Mammary epithelial cell (primary cell): ENCODE measurements around the gene RPLP2.
A peak's percentile ranks its signal among the peaks of the same experiment; 100 is the strongest.

Experiments used
- CTCF ChIP-seq, 2 donors: IDR thresholded peaks in 1 of 2; conservative IDR thresholded peaks in 1 of 2; 2 replicates each; pipeline ENCODE4 v1.5.1; 2011 to 2012; ENCODE audit warnings: inconsistent platforms in 2 of 2, low read length in 2 of 2, mild to moderate bottlenecking in 2 of 2, control low read depth in 1 of 2, low read depth in 1 of 2; ENCODE audit not compliant: insufficient read depth in 1 of 2; ENCODE audit errors: extremely low read depth in 1 of 2
- EZH2 ChIP-seq: IDR thresholded peaks from 2 replicates; pipeline ENCODE4 v1.6.1; 2012; ENCODE audit warnings: low read length, inconsistent platforms, borderline replicate concordance

GRCh38 chr11:765025-765801, 44.6 kb upstream of the RPLP2 start:
- peak; percentile 36 to 62 for TF ChIP-seq CTCF (conservative IDR thresholded peaks at IDR 0.05 in 1 of 2, IDR thresholded peaks at IDR 0.05 in 1 of 2; ENCODE audit: extremely low read depth in 1 of 2, insufficient read depth in 1 of 2, low read depth in 1 of 2, low read length in 2 of 2)
- TF ChIP-seq EZH2 = no peak
